Measurements from ENCODE around the gene VPS18.
A peak's percentile ranks its signal among the peaks of the same experiment; 100 is the strongest.

VPS18 gene

GRCh38 chr15:40925495-40925862, 31.2 kb downstream of the VPS18 start:
- TF ChIP-seq, protein P1, sequence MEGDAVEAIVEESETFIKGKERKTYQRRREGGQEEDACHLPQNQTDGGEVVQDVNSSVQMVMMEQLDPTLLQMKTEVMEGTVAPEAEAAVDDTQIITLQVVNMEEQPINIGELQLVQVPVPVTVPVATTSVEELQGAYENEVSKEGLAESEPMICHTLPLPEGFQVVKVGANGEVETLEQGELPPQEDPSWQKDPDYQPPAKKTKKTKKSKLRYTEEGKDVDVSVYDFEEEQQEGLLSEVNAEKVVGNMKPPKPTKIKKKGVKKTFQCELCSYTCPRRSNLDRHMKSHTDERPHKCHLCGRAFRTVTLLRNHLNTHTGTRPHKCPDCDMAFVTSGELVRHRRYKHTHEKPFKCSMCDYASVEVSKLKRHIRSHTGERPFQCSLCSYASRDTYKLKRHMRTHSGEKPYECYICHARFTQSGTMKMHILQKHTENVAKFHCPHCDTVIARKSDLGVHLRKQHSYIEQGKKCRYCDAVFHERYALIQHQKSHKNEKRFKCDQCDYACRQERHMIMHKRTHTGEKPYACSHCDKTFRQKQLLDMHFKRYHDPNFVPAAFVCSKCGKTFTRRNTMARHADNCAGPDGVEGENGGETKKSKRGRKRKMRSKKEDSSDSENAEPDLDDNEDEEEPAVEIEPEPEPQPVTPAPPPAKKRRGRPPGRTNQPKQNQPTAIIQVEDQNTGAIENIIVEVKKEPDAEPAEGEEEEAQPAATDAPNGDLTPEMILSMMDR (IDR thresholded peaks at IDR 0.05), result no peak
- Histone ChIP-seq H3K27ac (no peak overlapping the region), H3K4me3 (no peak overlapping the region)
- DNase-seq (ENCODE audit: low spot score), result no peak

DNA sequence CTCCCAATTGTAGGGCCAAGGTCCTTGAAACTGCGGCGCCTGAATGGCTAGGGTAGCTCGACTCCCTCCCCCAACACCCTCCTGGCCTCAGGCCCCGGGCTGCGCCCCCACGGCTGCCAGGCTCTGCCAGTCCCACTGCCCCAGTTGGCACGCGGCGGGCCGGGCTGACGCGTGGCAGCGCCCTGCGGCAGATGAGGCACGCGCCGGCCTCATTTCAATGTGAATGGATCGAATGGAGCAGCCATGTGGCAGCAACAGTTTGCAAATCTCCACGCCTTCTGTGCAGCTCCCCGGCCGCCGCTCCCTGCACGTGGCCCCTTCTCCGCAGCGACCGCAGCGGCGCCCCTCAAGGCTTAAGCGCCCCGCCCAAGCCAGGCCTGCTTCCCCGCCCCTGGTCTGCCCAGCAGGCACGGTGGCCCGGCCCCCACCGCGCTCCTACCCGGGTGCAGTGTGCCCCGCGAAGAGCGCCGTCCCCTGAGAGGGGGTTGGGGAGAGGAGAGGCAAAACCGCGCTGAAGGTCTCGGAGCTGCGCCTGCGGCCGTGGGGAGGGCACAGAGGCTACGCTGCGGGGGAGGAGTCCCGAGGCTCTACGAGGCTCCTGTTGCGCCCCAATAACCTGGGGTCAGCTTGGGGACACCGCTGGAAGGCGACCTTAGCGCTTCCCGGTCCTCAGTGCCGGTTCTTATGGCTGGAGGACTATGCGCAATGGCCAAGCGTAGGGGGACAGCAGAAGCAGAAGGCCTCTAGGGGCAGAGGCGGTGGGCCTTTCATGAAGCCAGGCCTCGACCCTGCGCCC, 31.8 kb downstream of the VPS18 start:
- H3K27ac ChIP-seq, result no peak overlapping the region
- TF ChIP-seq, protein P1 (IDR thresholded peaks at IDR 0.05), result no peak
- DNase-seq (ENCODE audit: low spot score), result no peak
- peak overlapping the region; percentile 61 for H3K4me3 ChIP-seq

GRCh38 chr15:40926659-40927494, 32.6 kb downstream of the VPS18 start:
- TF ChIP-seq, protein P1 (IDR thresholded peaks at IDR 0.05), result no peak
- peak overlapping the region; percentile 70 for H3K4me3 ChIP-seq
- DNase-seq (ENCODE audit: low spot score), result no peak

GRCh38 chr15:40927495-40927872, 33.2 kb downstream of the VPS18 start:
- peak overlapping the region; percentile 70 for H3K4me3 ChIP-seq
- H3K27ac ChIP-seq, result no peak overlapping the region
- no peak for DNase-seq (ENCODE audit: low spot score)
- TF ChIP-seq, protein P1 (IDR thresholded peaks at IDR 0.05), result no peak

More at GRCh38 chr15:40926659-40927494, 32.6 kb downstream of the VPS18 start:
- no peak overlapping the region for H3K27ac ChIP-seq

DNA sequence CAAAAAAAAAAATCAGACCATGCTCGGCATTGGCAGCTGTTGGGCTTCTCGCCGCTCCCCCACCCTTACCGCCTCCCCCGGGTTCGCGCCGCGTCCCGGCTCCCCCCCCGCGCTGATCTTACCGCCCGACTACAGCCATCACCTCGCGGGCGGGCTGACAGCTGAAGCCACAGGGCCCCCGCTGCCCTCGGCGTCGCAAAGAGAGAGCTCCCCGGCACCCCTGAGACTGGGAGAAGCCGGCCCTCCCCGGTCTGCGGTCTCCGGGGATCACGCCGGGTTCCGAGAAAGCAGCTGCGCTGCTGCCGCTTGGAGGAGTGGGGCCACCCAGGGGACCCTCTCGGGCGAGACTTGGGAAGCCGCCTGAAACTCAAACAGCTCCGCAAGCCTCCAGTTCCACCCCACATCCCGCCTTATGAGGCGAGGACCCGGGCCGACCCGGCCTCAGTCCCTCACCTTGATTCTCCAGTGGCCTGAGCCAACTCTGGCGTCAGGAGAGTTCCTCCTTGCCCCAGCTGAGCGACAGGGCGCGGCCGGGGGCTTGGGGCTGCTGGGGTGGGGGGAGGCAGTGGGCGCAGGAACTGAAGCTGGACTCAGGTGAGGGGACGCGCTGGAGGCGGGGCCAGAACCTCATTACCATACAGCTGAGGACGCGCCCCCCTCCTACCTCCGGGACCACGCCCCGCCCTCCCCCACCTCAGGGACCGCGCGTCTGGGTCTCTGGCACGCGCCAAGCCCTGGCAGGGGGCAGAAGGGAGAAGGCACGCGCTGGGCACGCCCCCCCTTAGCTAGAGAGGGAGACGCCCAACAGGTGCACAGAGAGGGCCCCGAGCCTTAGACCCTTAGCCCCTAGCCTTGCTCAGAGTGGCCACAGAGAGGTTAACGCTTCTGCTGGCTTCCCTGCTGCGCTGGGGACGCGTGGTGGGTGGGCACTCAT, 33.9 kb downstream of the VPS18 start:
- no peak for DNase-seq (ENCODE audit: low spot score)
- Histone ChIP-seq H3K27ac (no peak overlapping the region), H3K4me3 (peak overlapping the region; percentile 70)
- TF ChIP-seq, protein P1 (IDR thresholded peaks at IDR 0.05), result no peak

DNA sequence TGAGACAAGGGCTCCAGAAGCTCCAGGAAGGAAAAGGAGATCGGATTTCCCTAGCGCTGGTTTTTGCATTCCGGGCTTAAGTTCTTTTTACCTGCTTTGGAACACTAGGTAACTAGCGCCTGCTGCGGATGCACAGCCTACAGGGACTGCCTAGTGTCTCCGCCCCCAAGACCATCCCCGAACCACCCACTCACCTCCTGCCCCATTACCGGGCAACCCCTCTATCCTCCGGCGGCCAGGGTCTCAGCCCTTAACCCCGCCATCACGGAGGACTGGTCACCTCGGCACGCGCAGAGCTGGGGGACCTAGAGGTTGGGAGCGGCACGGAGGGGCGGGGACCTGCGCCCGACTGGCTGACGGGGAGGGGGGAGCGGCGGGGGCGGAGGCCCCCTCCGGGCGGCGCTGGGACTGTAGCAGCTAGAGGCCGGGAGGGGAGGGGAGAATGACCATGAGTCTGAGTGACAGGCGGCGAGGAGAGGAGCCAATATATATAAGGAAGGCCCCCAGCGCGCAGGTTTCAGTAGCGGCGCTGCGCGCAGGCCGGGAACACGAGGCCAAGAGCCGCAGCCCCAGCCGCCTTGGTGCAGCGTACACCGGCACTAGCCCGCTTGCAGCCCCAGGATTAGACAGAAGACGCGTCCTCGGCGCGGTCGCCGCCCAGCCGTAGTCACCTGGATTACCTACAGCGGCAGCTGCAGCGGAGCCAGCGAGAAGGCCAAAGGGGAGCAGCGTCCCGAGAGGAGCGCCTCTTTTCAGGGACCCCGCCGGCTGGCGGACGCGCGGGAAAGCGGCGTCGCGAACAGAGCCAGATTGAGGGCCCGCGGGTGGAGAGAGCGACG, 34.8 kb downstream of the VPS18 start, which contains the start of gene DLL4:
DLL4 (plus strand) TSS at position 520 of the 839 bp plus-strand sequence. CDS start 329 bp downstream, outside the sequence.
- Histone ChIP-seq H3K4me3 (peak within 1 kb of the TSS; percentile 70), H3K27ac (peak within 1 kb of the TSS in 1 of 2 donors; percentile 27)
- TF ChIP-seq, protein P1 (IDR thresholded peaks at IDR 0.05), result no peak
- DNase-seq (ENCODE audit: low spot score), result no peak
